ENCODE data around the gene PGLYRP1. TPM values are rescaled to one million over a fixed set of nuclear protein-coding genes. Genes with fewer than 3 reads are reported as not detected.

The PGLYRP1 gene
- total RNA-seq, 4 donors from 2014 or later, result not detected

DNA sequence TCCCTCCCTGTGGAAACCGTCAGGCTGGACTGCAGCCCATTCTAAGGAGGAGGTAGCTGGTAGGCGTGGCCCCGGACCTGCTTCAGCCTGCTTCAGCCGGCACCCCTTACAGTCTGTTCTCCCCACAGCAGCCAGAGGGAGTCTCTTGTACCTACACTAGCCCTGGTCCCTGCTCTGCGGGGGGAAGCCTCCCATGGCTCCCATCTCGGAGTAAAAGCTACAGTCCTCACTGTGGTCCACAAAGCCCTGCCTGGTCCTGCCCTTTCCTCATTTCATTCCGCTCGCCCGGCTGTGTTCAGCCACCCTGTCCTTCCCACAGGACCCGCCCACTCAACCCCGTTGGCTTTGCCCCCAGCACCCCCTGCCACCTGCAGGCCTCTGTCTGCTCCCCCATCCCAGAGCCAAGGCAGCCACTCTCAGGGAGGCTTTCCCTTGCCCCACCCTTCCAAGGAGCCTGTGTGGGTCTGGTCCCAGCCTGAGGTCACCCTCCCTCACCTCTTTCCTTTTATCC is 1.3 kb downstream of the PGLYRP1 start:
- Histone ChIP-seq H3K36me3 (peaks cover 0 to 25% (median 0%) of the 10 kb centered on the region in 3 donors), H3K9me3 (no peaks in the 10 kb centered on the region), H3K4me3 (no peak overlapping the region), H3K27ac (no peak overlapping the region), H3K4me1 (peaks cover 0 to 6% (median 4%) of the 10 kb centered on the region in 4 donors), H3K27me3 (peaks cover 0 to 46% of the 10 kb centered on the region in 2 donors)
- no peak for DNase-seq (ENCODE audit: low spot score in 2 of 2)
- TF ChIP-seq POLR2A (IDR thresholded peaks at IDR 0.05) (no peak), EP300 (IDR thresholded peaks at IDR 0.05) (no peak)
- TF ChIP-seq, protein P1, sequence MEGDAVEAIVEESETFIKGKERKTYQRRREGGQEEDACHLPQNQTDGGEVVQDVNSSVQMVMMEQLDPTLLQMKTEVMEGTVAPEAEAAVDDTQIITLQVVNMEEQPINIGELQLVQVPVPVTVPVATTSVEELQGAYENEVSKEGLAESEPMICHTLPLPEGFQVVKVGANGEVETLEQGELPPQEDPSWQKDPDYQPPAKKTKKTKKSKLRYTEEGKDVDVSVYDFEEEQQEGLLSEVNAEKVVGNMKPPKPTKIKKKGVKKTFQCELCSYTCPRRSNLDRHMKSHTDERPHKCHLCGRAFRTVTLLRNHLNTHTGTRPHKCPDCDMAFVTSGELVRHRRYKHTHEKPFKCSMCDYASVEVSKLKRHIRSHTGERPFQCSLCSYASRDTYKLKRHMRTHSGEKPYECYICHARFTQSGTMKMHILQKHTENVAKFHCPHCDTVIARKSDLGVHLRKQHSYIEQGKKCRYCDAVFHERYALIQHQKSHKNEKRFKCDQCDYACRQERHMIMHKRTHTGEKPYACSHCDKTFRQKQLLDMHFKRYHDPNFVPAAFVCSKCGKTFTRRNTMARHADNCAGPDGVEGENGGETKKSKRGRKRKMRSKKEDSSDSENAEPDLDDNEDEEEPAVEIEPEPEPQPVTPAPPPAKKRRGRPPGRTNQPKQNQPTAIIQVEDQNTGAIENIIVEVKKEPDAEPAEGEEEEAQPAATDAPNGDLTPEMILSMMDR (IDR thresholded peaks at IDR 0.05), result no peak
- 53 to 68% methylated on average over 11 of the region's 11 CpGs for WGBS, 2 donors

- no peak for DNase-seq (ENCODE audit: low spot score in 2 of 2)
- Histone ChIP-seq H3K27me3 (peaks cover 0 to 46% of the 10 kb centered on the region in 2 donors), H3K36me3 (peaks cover 0 to 25% (median 0%) of the 10 kb centered on the region in 3 donors), H3K27ac (no peak overlapping the region), H3K4me1 (peaks cover 0 to 13% (median 10%) of the 10 kb centered on the region in 4 donors), H3K4me3 (no peak overlapping the region), H3K9me3 (no peaks in the 10 kb centered on the region)
- WGBS, 2 donors, result 86 to 88% methylated on average over 7 of the region's 7 CpGs
- TF ChIP-seq POLR2A (IDR thresholded peaks at IDR 0.05) (no peak), EP300 (IDR thresholded peaks at IDR 0.05) (no peak)
- TF ChIP-seq, protein P1 (IDR thresholded peaks at IDR 0.05), result no peak
Measured at GRCh38 chr19:46020819-46021125, 2.1 kb downstream of the PGLYRP1 start.

GRCh38 chr19:46019270-46019669 is 3.6 kb downstream of the PGLYRP1 start:
- Histone ChIP-seq H3K4me3 (no peak overlapping the region), H3K36me3 (peaks cover 0 to 25% (median 0%) of the 10 kb centered on the region in 3 donors), H3K9me3 (no peaks in the 10 kb centered on the region), H3K27me3 (peaks cover 0 to 45% of the 10 kb centered on the region in 2 donors), H3K4me1 (peaks cover 0 to 28% (median 21%) of the 10 kb centered on the region in 4 donors), H3K27ac (no peak overlapping the region)
- TF ChIP-seq, protein P1 (IDR thresholded peaks at IDR 0.05), result no peak
- TF ChIP-seq EP300 (IDR thresholded peaks at IDR 0.05) (no peak), POLR2A (IDR thresholded peaks at IDR 0.05) (no peak)
- DNase-seq (ENCODE audit: low spot score in 2 of 2), result no peak
- WGBS, 2 donors, result 75 to 87% methylated on average over 7 to 13 of the region's 13 CpGs

GRCh38 chr19:46018729-46019251 is 4.1 kb downstream of the PGLYRP1 start:
- peaks cover 0 to 43% of the 10 kb centered on the region in 2 donors for H3K27me3 ChIP-seq
- peaks cover 0 to 28% (median 21%) of the 10 kb centered on the region in 4 donors for H3K4me1 ChIP-seq
- peaks cover 0 to 25% (median 0%) of the 10 kb centered on the region in 3 donors for H3K36me3 ChIP-seq
- no peak for DNase-seq (ENCODE audit: low spot score in 2 of 2)
- H3K4me3 ChIP-seq, result no peak overlapping the region
- H3K27ac ChIP-seq, result no peak overlapping the region
- TF ChIP-seq POLR2A (IDR thresholded peaks at IDR 0.05) (no peak), EP300 (IDR thresholded peaks at IDR 0.05) (no peak)
- TF ChIP-seq, protein P1 (IDR thresholded peaks at IDR 0.05), result no peak
- no peaks in the 10 kb centered on the region for H3K9me3 ChIP-seq
- WGBS, 2 donors, result 88 to 97% methylated on average over 10 of the region's 10 CpGs

GRCh38 chr19:46017874-46018675 is 4.8 kb downstream of the PGLYRP1 start:
- 95 to 96% methylated on average over 12 to 15 of the region's 15 CpGs for WGBS, 2 donors
- Histone ChIP-seq H3K27ac (no peak overlapping the region), H3K4me3 (no peak overlapping the region), H3K36me3 (peaks cover 0 to 25% (median 0%) of the 10 kb centered on the region in 3 donors), H3K27me3 (peaks cover 0 to 43% of the 10 kb centered on the region in 2 donors), H3K9me3 (no peaks in the 10 kb centered on the region), H3K4me1 (peaks cover 0 to 28% (median 21%) of the 10 kb centered on the region in 4 donors)
- TF ChIP-seq, protein P1 (IDR thresholded peaks at IDR 0.05), result no peak
- TF ChIP-seq POLR2A (IDR thresholded peaks at IDR 0.05) (no peak), EP300 (IDR thresholded peaks at IDR 0.05) (no peak)
- DNase-seq (ENCODE audit: low spot score in 2 of 2), result no peak

Measured in tibial nerve (tissue), 4 donors.